Neural progenitor cell (in vitro differentiated cells): Measurements from ENCODE around the gene PLSCR2. TPM values are rescaled to one million over a fixed set of nuclear protein-coding genes. Genes with fewer than 3 reads are reported as not detected.

ENCODE experiments used
- DNase-seq: peaks from one replicate; pipeline ENCODE4 v3.0.0-alpha.2; 2016; ENCODE audit warnings: low spot score
- H2AFZ ChIP-seq: fragments of 200-600 bp; sonication (generic); replicated peaks from 2 replicates; pipeline ENCODE4 v1.6.1; 2016; ENCODE audit warnings: antibody characterized with exemption
- H3F3A ChIP-seq: fragments of 200-600 bp; sonication (generic); 2 replicates; pipeline ENCODE4 v1.6.1; 2016; ENCODE audit warnings: antibody characterized with exemption, low read depth
- H3K27ac ChIP-seq: fragments of 200-600 bp; sonication (generic); 2 replicates; pipeline ENCODE4 v1.5.1; 2016; ENCODE audit warnings: mild to moderate bottlenecking
- H3K27me3 ChIP-seq: fragments of 200-600 bp; sonication (generic); 2 replicates; pipeline ENCODE4 v1.6.1; 2016; ENCODE audit warnings: mild to moderate bottlenecking, moderate library complexity
- H3K36me3 ChIP-seq: fragments of 200-600 bp; sonication (generic); 2 replicates; pipeline ENCODE4 v1.5.1; 2016
- H3K4me1 ChIP-seq: fragments of 200-600 bp; sonication (generic); 2 replicates; pipeline ENCODE4 v1.6.1; 2016; ENCODE audit warnings: mixed run types
- H3K4me2 ChIP-seq: fragments of 200-600 bp; sonication (generic); 2 replicates; pipeline ENCODE4 v1.6.1; 2016
- H3K4me3 ChIP-seq: fragments of 200-600 bp; sonication (generic); 2 replicates; pipeline ENCODE4 v1.5.1; 2016
- H3K79me2 ChIP-seq: fragments of 200-600 bp; sonication (generic); 2 replicates; pipeline ENCODE4 v1.6.1; 2016; ENCODE audit warnings: low read depth
- H3K9ac ChIP-seq: fragments of 200-600 bp; sonication (generic); 2 replicates; pipeline ENCODE4 v1.6.1; 2016
- H3K9me3 ChIP-seq: fragments of 200-600 bp; sonication (generic); 2 replicates; pipeline ENCODE4 v1.5.1; 2016; ENCODE audit warnings: low read depth
- H4K20me1 ChIP-seq: fragments of 200-600 bp; sonication (generic); 2 replicates; pipeline ENCODE4 v1.6.1; 2016; ENCODE audit warnings: low read depth
- H3K27ac Mint-ChIP-seq: 3 replicates; pipeline ENCODE4 v1.8.0; 2021; ENCODE audit warnings: mixed read lengths
- H3K27me3 Mint-ChIP-seq: 2 replicates; pipeline ENCODE4 v1.8.0; 2022; ENCODE audit warnings: low read depth, mild to moderate bottlenecking, inconsistent platforms, moderate library complexity, mixed read lengths; ENCODE audit not compliant: insufficient read depth
- H3K36me3 Mint-ChIP-seq: 3 replicates; pipeline ENCODE4 v1.8.0; 2021; ENCODE audit warnings: mixed read lengths
- H3K4me1 Mint-ChIP-seq: 3 replicates; pipeline ENCODE4 v1.8.0; 2021; ENCODE audit warnings: mixed read lengths
- H3K4me3 Mint-ChIP-seq: 3 replicates; pipeline ENCODE4 v1.8.0; 2021; ENCODE audit warnings: mild to moderate bottlenecking, moderate library complexity, mixed read lengths
- H3K9me3 Mint-ChIP-seq: 3 replicates; pipeline ENCODE4 v1.8.0; 2020; ENCODE audit warnings: mixed read lengths
- EZH2 ChIP-seq: fragments of 200-600 bp; sonication (generic); IDR thresholded peaks from 2 replicates; pipeline ENCODE4 v1.6.1; 2017; ENCODE audit warnings: antibody characterized with exemption, mild to moderate bottlenecking, moderate library complexity
- EZH2phosphoT487 ChIP-seq: fragments of 200-600 bp; sonication (generic); IDR thresholded peaks from 2 replicates; pipeline ENCODE4 v1.6.1; 2017; ENCODE audit warnings: antibody characterized with exemption
- total RNA-seq: library from RNA; depleted of rRNA; stranded (reverse); fragments of >200 nt; gene quantifications from 2 replicates; pipeline ENCODE4 v1.2.3, GENCODE V29; 2015; ENCODE audit warnings: low replicate concordance
- TF ChIP-seq, protein P1 (sequence below): fragments of 200-600 bp; sonication (generic); IDR thresholded peaks from 2 replicates; pipeline ENCODE4 v1.5.1; 2017; ENCODE audit warnings: antibody characterized with exemption, mild to moderate bottlenecking

Gene PLSCR2
- total RNA-seq, 1 donor from 2014 or later, result not detected

- Mint-ChIP-seq H3K9me3 (no peaks in the 10 kb centered on the region), H3K4me3 (no peak overlapping the region), H3K36me3 (no peaks in the 10 kb centered on the region), H3K27ac (no peak overlapping the region), H3K27me3 (no peaks in the 10 kb centered on the region), H3K4me1 (no peaks in the 10 kb centered on the region)
- Histone ChIP-seq H3K4me2 (no peak overlapping the region), H3K27me3 (no peaks in the 10 kb centered on the region), H3K27ac (no peak overlapping the region), H3K9ac (no peak overlapping the region), H3K79me2 (no peaks in the 10 kb centered on the region), H3K36me3 (no peaks in the 10 kb centered on the region), H3F3A (no peaks in the 10 kb centered on the region), H4K20me1 (no peaks in the 10 kb centered on the region), H2AFZ (no peak overlapping the region), H3K9me3 (no peaks in the 10 kb centered on the region), H3K4me1 (no peaks in the 10 kb centered on the region), H3K4me3 (no peak overlapping the region)
- TF ChIP-seq, protein P1, sequence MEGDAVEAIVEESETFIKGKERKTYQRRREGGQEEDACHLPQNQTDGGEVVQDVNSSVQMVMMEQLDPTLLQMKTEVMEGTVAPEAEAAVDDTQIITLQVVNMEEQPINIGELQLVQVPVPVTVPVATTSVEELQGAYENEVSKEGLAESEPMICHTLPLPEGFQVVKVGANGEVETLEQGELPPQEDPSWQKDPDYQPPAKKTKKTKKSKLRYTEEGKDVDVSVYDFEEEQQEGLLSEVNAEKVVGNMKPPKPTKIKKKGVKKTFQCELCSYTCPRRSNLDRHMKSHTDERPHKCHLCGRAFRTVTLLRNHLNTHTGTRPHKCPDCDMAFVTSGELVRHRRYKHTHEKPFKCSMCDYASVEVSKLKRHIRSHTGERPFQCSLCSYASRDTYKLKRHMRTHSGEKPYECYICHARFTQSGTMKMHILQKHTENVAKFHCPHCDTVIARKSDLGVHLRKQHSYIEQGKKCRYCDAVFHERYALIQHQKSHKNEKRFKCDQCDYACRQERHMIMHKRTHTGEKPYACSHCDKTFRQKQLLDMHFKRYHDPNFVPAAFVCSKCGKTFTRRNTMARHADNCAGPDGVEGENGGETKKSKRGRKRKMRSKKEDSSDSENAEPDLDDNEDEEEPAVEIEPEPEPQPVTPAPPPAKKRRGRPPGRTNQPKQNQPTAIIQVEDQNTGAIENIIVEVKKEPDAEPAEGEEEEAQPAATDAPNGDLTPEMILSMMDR, result no peak
- no peak for TF ChIP-seq EZH2phosphoT487
- TF ChIP-seq EZH2, result no peak
- no peak for DNase-seq
Measured at GRCh38 chr3:146496726-146497125, 27.4 kb upstream of the PLSCR2 start.

DNA sequence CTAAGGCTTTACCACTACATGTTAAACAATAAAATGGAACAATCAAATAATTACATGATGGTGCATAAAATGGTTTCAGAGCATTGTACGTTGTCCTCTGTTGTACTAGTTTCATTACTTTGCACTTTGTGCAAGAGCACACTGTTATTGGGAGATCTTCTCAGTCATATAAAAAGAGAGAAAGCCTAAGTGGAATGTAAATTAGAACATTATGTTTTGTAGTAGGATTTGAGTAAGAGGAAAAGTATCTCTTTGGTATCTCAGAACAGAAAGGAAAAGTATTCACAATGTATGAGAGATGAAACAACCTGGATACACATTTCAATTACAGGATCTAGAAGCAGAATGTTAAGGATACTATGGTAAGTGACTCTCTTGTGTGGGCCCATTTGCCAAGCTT, 26.9 kb upstream of the PLSCR2 start:
- Histone ChIP-seq H3K4me3 (no peak overlapping the region), H3K4me1 (no peaks in the 10 kb centered on the region), H4K20me1 (no peaks in the 10 kb centered on the region), H3K4me2 (no peak overlapping the region), H3K9ac (no peak overlapping the region), H3K79me2 (no peaks in the 10 kb centered on the region), H3K27ac (no peak overlapping the region), H3F3A (no peaks in the 10 kb centered on the region), H2AFZ (no peak overlapping the region), H3K9me3 (no peaks in the 10 kb centered on the region), H3K36me3 (no peaks in the 10 kb centered on the region), H3K27me3 (no peaks in the 10 kb centered on the region)
- Mint-ChIP-seq H3K27ac (no peak overlapping the region), H3K9me3 (no peaks in the 10 kb centered on the region), H3K27me3 (no peaks in the 10 kb centered on the region), H3K36me3 (no peaks in the 10 kb centered on the region), H3K4me3 (no peak overlapping the region), H3K4me1 (no peaks in the 10 kb centered on the region)
- TF ChIP-seq EZH2, result no peak
- TF ChIP-seq, protein P1, result no peak
- TF ChIP-seq EZH2phosphoT487, result no peak
- no peak for DNase-seq

DNA sequence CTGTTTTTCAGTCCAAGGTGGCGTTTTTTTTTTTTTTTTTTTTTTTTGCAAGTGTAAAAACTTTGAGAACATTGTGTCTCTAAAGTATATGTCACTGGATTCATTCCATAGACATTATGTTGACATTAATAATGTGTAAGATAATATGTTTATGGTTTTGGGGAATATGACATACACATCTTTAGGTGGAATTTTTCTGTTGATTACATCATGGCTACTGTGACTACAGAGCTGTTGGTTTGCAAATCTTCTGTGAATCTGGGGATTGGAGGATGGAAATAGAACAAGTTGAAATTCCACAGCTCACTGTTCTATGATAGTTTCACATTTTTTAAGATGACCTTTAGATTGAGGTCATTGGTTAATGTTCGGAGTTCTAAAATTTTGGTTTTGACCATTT, 24.4 kb upstream of the PLSCR2 start:
- H3F3A ChIP-seq, result no peaks in the 10 kb centered on the region
- no peaks in the 10 kb centered on the region for H4K20me1 ChIP-seq
- no peaks in the 10 kb centered on the region for H3K27me3 Mint-ChIP-seq
- no peak overlapping the region for H3K4me3 ChIP-seq
- H3K4me2 ChIP-seq, result no peak overlapping the region
- H3K4me1 Mint-ChIP-seq, result no peaks in the 10 kb centered on the region
- H3K27me3 ChIP-seq, result no peaks in the 10 kb centered on the region
- H3K4me3 Mint-ChIP-seq, result no peak overlapping the region
- H3K27ac Mint-ChIP-seq, result no peak overlapping the region
- DNase-seq, result no peak
- H3K4me1 ChIP-seq, result no peaks in the 10 kb centered on the region
- no peaks in the 10 kb centered on the region for H3K79me2 ChIP-seq
- no peak for TF ChIP-seq EZH2
- TF ChIP-seq EZH2phosphoT487, result no peak
- TF ChIP-seq, protein P1, result no peak
- H3K9ac ChIP-seq, result no peak overlapping the region
- no peaks in the 10 kb centered on the region for H3K9me3 ChIP-seq
- H3K36me3 Mint-ChIP-seq, result no peaks in the 10 kb centered on the region
- H3K9me3 Mint-ChIP-seq, result peaks cover 2% of the 10 kb centered on the region
- H3K36me3 ChIP-seq, result no peaks in the 10 kb centered on the region
- H2AFZ ChIP-seq, result no peak overlapping the region
- no peak overlapping the region for H3K27ac ChIP-seq

DNA sequence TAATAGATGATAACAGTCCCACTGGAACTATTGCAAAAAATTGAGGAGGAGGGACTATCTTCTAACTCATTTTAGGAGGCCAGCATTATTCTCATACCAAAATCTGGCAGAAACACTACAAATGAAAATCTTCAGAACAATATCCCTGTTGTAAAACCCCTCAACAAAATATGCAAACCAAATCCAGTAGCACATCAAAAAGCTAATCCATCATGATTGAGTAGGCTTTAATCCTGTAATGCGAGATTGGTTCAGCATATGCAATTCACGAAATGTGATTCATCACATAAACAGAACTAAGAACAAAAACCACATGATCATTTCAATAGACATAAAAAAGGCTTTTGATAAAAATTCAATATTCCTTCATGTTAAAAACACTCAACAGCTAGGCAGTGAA, 23.9 kb upstream of the PLSCR2 start:
- Histone ChIP-seq H3K4me2 (no peak overlapping the region), H3F3A (no peaks in the 10 kb centered on the region), H2AFZ (no peak overlapping the region), H3K4me3 (no peak overlapping the region), H3K9me3 (no peaks in the 10 kb centered on the region), H3K79me2 (no peaks in the 10 kb centered on the region), H3K36me3 (no peaks in the 10 kb centered on the region), H4K20me1 (no peaks in the 10 kb centered on the region), H3K9ac (no peak overlapping the region), H3K27me3 (no peaks in the 10 kb centered on the region), H3K27ac (no peak overlapping the region), H3K4me1 (no peaks in the 10 kb centered on the region)
- DNase-seq, result no peak
- Mint-ChIP-seq H3K36me3 (no peaks in the 10 kb centered on the region), H3K27me3 (no peaks in the 10 kb centered on the region), H3K4me1 (no peaks in the 10 kb centered on the region), H3K4me3 (no peak overlapping the region), H3K9me3 (peaks cover 2% of the 10 kb centered on the region), H3K27ac (no peak overlapping the region)
- TF ChIP-seq EZH2phosphoT487, result no peak
- TF ChIP-seq, protein P1, result no peak
- TF ChIP-seq EZH2, result no peak
